D341Med (cell line): ENCODE measurements around the gene LILRB5.
A peak's percentile ranks its signal among the peaks of the same experiment; 100 is the strongest.
"Not testable (repeated sequence)": the region's sequence is repeated elsewhere in the genome, so short reads cannot be mapped to it uniquely, and the experiment has no call there.

Source experiments
- DNase-seq: peaks from one replicate; pipeline ENCODE4 v3.0.0; 2012; ENCODE audit warnings: low spot score

LILRB5 gene

GRCh38 chr19:54275951-54276350, 18.9 kb upstream of the LILRB5 start:
- no peak for DNase-seq

DNA sequence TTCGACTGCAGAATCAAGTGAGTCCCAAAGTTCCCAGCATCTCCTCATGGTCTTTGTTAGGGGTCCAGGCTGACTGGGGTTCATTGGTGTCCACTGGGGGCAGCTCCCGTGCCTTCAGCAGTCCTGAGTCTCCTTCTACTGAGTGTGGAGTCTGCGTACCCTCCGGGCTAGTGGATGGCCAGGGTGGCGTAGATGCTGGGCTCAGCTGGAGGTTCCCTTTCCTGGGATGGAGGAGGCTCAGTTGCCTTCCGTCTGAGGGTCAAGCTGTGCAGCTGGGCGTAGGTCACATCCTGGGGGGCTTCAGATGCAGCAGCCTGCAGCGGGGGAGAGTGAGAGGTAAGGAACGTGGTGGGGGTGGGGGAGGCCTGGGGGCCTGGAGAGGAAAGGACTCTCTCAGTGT, 17.4 kb upstream of the LILRB5 start:
- DNase-seq: not testable (repeated sequence)

DNA sequence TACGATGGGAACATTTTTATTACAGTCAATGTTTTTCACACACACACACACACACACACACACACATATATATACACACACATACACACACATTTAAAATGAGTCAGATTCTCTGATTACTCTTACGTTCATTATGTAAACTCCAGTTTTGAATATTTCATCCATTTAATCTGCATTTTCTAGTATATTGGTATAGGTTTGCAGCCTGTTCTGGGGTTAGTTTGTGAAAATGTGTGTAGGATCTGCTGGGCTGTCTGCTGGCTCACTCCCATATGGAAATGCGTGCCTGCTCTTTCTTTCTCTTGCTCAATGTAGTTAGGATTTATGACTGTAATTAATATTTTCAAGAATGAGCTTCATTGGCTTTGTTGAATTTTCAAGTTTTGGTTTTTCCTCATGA, 16.7 kb upstream of the LILRB5 start:
- DNase-seq: no peak

GRCh38 chr19:54272181-54272580, 15.1 kb upstream of the LILRB5 start:
- DNase-seq: not testable (repeated sequence)

GRCh38 chr19:54271587-54271986, 14.5 kb upstream of the LILRB5 start:
- DNase-seq: not testable (repeated sequence)

- no peak for DNase-seq
Observed at GRCh38 chr19:54271106-54271505, 14.0 kb upstream of the LILRB5 start.

GRCh38 chr19:54268936-54269335, 11.9 kb upstream of the LILRB5 start:
- no peak for DNase-seq

DNA sequence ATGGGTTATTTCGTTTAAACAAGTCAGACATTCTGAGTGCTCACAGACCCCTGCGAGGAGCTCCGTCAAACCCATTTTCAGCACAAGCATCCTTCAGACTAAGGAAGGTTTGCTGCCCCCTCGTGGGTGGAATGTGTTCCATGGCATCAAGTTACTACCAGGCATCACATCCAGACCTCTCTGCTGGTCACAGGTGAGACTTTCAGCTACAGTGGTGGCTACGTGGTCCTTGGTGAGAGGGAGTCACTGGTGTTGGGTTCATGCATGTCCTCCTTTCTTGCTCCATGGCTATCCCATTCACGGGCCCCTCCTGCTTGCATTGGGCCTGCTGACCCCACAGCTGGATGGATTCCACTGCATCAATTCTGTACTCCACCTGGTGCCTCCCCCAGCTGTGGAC, 9.1 kb upstream of the LILRB5 start:
- DNase-seq: peak; percentile 67

- no peak for DNase-seq
Observed at GRCh38 chr19:54262470-54262869, 5.4 kb upstream of the LILRB5 start.

- DNase-seq: no peak
Observed at GRCh38 chr19:54262066-54262465, 5.0 kb upstream of the LILRB5 start.

DNA sequence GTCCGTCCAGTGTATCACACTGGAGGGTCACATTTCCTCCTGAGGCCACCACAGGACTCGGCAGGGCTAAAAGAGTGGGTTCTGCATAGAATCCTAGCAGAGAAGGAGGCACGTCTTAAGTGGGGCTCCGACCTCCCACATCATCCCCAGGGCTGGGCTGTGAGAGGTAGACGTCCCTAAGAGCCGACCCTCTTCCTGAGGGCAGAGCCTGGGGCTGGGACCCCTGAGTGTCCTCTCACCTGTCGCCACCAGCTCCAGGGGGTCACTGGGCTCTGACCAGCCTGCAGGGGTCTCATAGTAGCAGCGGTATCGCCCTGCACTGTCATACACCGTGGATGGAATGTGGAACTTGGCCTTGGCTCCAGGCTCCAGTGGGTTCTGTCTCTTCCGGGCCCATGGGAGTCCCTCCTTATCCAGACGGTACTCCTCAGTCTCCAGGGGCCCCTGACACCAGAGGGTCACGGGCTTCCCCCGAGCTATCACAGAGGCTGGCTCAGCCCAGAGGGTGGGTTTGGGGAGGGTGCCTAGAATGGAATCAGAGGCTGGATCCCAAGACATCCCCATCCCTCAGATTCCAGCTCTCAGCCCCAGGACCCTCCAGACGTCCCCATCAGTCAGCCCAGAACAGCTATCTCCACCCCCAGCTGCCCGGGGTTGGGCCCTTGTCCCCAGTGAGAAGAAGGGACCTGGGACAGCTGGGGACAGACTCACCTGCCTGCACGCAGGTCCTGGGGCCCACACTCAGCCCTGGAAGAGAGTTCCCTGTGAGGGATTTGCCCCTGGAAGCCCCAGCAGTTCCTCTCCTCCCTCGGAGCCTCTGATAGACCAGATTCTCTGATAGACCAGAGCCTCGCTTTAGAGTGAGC, 590 bp downstream of the LILRB5 start:
- DNase-seq: no peak

DNA sequence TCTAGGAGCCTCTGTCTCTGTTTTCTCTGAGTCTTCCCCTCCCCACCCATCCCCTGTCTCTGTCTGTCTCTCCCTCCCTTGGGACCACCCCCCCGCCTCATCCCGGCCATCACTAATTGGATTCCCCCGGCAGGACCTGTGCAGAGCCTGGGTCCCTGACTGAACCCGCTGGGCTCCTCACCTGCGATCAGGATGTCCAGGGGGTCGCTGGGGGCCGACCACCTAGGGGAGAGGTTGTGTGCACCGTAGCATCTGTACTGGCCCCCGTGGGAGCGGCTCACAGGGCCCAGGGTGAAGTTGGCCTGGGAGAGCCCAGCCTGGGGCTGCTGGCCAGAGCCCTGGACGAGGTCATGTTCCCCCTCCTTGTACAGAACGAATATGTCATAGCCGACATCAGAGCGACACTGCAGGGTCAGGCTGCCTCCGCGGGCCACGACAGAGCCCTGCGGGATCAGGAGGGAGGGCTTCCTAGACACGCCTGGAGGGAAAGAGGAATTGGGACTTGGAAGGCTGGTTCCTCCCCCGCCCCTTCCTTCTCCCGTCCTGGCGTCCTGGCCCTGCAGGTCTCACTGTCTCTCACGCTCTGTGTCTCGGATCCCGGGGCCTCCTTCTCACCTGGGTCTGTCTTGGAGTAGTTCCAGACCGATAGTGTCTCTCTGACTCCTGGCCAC, 1.8 kb downstream of the LILRB5 start:
- DNase-seq: no peak

- DNase-seq: no peak
Observed at GRCh38 chr19:54254195-54254906, 2.7 kb downstream of the LILRB5 start.

- DNase-seq: no peak
Observed at GRCh38 chr19:54253331-54254194, 3.5 kb downstream of the LILRB5 start.

DNA sequence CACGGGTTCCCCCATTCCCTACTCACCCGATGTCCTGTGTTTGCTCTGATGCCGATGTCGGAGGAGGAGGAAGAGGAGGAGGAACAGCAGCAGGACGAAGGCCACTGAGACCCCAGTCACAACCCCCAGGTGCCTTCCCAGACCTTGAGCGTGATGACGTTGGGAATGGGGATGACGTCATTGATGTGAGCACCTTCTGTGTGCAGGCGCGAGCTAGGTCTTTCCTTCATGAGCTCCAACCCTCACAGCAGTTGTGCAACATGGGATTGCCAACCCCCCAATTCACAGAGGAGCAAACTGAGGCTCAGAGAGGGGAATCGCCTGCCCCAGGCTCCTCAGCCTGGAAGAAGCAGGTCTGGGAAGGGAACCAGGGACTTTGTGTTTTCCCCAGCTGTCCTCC, 4.2 kb downstream of the LILRB5 start:
- DNase-seq: no peak

GRCh38 chr19:54252243-54252642, 4.8 kb downstream of the LILRB5 start:
- DNase-seq: no peak

GRCh38 chr19:54248016-54248601, 9.0 kb downstream of the LILRB5 start:
- DNase-seq: no peak

- DNase-seq: no peak
Observed at GRCh38 chr19:54247106-54247930, 9.8 kb downstream of the LILRB5 start.

DNA sequence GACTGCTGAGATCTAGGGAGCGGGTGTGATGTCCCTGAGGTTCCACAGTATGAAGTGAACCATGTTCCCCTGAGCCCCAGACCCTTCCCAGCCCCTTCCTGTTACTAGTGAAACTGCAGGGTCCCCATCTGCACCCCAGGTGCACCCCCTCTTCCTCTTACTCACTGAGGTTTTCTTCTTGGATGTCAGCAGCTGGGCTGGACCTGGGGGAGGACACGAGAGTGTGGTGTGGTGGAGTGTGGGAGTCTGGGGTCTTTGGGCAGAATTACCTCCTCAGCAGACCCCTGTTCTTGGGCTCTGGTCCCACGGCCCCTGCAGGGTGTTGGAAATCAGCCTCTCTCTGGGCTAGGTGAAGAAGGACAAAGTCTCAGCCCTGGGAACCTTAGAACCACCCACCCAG, 11.1 kb downstream of the LILRB5 start:
- no peak for DNase-seq

DNA sequence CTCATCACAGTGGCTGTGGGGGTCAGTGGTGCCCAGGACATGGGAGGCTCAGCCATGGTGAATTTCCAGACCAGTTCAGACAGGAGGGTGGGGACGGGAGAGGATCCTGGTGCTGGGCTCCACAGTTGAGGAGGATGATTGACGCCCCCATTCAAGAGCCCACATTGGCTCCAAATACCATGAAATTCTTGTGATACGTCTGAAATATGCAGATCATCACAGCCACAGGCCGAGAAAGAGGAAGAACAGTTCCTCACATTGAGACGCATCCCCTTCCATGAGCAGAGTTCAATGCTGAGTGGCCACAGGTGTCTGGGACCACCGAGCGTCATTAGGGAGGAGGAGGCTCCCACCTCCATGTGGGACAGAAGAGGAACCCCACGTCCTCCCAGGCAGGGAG, 13.3 kb downstream of the LILRB5 start:
- DNase-seq: not testable (repeated sequence)

DNA sequence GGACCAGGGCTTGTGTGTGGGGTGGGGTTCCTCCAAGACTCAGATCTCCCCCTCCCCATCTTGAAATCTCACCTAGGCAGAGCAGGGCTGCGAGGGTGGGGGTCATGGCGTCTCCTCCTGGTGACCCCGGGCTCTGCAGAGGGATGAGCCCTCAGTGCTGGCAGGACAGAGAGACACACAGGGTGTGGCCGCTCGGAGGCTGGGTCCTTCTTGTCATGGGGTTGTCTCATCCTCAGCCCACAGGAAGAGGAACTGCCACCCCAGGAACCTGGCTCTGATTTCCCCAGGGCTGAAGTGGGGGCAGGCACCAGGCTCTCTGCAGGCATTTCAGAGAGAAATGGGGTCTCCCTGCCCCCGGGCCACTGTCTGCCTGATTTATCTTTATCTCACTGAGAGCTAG, 14.4 kb downstream of the LILRB5 start, which contains the start of gene LILRA6:
Gene LILRA6, minus strand, starts transcription at position 145 of the 400 bp plus-strand sequence.
- DNase-seq: not testable (repeated sequence)
